ENCODE measurements around the gene EXD3.

DNA sequence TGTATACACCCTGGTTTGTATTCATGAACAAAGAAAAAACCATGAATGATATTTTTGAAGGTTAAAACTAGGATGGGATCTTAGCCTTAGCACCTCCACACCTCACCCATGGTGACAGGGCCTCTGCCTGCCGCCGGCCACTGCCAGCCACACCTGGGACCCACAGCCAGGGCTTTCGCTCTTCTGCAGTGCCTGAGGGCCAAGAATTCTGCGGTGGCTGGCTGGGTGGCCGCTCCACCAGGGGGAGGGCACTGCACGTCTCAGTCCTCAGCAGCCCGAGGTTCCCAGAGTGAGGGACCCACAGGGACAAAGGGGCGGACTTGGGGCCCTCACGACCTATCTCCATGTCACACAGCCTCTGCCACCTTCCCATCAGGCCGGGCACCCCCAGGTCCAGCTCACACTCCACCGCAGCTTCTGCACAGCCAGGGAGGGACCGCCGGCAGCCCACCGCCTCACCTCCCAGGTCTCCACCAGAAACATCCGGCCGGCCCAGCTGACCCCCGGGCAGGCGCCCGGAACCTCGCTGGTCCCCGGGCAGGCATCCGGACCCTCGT lies 6.9 kb downstream of the EXD3 start:
- TF ChIP-seq, protein P1, sequence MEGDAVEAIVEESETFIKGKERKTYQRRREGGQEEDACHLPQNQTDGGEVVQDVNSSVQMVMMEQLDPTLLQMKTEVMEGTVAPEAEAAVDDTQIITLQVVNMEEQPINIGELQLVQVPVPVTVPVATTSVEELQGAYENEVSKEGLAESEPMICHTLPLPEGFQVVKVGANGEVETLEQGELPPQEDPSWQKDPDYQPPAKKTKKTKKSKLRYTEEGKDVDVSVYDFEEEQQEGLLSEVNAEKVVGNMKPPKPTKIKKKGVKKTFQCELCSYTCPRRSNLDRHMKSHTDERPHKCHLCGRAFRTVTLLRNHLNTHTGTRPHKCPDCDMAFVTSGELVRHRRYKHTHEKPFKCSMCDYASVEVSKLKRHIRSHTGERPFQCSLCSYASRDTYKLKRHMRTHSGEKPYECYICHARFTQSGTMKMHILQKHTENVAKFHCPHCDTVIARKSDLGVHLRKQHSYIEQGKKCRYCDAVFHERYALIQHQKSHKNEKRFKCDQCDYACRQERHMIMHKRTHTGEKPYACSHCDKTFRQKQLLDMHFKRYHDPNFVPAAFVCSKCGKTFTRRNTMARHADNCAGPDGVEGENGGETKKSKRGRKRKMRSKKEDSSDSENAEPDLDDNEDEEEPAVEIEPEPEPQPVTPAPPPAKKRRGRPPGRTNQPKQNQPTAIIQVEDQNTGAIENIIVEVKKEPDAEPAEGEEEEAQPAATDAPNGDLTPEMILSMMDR (conservative IDR thresholded peaks at IDR 0.05; ENCODE audit: low read depth, low read length) = no peak
- TF ChIP-seq POLR2A (IDR thresholded peaks at IDR 0.05; ENCODE audit: low read depth, low read length) (no peak), ELK1 (IDR thresholded peaks at IDR 0.05; ENCODE audit: borderline replicate concordance, low read depth, low read length) (no peak)

Measured in IMR-90 (cell line).